ENCODE measurements around the gene CDYL.

The CDYL gene

DNA sequence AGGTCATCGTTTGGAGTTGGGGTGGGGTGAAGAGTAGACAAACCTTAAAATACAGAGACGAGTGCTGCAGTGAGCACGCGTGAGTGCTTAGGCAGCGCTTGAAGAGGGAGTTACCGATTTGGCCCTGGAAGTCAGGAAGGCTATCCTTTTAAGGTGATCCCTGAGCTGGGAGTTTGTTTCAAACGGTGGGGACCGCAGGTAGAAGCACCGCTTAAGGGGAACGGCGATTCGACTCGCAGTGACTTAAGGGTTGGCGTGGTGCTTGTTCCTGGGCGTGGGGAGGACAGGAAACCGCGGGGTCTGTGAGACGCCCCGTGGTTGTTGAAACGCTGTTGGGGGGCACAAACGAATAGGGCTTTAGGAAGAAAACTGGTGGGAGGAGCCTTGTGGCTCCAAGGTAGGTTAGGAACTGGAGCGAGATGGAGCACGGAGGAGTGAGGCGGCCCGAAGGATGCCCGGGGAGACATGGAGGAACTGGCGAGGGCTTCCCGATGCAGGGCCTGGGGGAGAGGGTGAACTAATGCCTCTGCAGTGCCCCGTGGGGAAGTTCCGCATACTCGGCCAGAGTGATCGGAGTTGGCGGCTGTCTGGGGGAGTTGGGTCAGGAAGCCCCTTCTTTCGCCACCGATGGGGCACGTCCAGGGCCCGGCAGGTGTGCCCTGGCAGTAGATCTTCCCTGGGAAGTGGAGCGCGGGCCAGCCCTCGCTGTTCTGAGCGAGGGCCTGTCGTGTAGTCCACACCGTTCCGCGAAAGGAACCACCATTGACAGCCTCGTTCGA lies 1.3 kb upstream of the CDYL start:
- DNase-seq = peak; percentile 57

DNA sequence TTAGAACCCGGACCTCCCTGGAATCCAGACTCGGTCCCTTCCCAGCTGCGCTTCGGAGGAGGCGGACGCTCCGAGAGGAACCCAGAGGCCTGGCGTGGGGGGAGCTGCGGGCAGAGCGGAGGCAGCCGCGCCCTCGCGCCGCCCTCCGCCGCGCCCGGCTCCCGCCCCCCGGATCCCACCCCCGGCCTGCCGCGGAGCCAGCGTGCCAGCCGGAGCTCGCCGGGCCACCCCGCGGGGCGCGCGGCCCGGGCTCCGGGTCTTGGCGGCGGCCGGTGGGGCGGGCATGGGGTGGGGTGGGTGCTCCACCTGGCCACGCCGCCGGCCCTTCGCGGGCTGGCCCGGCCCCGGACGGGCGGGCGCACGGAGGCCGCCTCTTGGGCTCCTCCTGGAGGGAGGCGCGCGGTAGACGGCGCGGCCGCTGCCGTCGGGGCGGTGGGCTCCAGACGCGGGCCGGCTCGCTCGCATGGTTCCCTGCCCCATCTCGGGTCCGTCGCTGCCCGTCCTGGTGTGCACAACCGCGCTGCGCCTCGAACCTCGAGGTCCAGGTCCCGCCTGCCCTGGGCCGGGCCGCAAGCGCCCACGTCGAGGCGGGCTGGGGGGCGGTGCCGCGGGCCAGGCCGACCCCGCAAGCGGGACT lies 592 bp upstream of the CDYL start:
- peak; percentile 57 for DNase-seq

DNA sequence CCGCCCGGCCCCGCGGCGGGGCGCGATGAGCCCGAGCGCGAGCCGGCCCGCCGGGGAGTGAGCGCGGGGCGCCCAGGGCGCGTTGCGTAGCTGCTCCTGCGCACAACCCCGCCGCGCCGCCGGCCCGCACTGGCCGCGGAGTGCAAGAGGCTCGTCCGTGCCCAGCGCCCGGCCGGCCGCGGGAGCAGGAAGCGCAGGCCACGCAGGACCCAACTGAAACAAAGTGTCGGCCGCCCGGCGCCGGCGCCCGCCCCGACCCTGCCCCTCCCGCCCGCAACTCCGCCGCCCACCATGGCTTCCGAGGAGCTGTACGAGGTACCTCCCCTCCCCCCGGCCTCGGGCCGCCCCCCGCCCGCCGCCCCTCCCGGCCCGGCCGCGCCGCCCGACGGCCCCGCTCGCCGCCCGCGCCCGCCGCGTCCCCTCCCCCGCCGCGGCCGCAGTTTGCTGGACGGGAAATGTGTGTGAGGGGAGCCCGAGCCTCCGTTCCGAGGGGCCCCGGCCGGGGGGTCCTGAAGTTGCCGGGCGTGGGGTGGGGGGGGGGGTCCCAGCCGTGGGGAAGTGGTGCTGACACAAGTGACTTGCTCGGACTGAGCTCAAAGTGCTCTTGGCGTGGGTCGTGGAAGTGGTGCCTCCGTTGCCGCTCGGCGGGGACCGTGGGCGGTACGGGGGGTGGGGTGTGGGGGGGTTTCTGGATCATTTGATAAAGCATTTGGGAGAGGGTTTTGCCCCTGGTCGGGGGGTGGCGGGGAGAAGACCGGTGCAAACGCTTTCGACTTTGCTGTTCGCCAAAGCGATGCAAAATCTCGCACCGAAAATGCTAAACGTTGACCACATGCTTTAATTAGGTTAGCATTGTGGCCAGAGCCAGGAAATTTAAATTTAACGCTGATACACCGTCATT lies 539 bp downstream of the CDYL start:
- DNase-seq = no peak

DNA sequence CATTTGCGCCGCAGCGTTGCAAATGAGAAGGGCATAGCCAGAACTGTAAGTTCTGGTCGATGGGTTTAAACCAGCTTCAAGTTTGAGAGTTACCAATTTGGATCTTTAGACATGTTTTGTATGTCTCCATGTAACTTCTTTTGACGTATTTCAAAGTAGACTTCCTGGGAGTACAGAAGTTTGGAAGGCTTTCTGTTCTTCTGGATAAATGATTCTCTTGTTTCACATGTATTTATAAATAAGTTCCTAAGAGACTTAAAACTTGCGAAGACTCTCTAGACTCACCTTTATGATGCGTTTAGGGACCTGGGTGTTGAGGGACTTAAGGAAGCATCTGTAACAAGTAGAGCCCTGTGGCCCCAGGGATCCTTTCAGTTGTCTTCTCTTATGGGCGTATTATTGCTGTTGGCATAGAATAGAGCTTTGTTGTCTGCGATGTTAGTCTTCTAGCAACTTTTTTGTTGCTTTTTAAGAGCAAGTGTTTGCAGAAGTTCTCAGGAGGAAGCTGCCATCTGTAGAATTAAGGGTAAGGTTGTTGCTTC lies 1.3 kb downstream of the CDYL start:
- DNase-seq = peak; percentile 7

DNA sequence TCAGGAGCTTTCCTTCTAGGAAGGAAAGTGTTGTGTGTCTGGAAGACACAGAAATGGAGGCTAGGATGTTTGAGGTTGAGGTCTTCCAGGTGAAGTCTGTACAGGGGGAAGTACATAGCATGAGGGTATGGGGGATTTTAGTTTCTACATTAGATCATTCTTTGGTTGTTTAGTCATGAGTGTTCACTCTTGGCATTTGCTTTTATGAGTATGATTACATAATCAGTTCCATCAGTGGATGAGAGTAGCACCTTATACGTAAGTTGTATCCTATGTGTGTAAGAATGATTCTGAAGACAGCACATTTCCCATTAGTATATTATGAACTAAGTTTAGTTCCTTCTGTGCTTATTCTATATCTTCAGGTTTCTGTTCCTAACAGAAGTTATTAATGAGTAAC lies 1.9 kb downstream of the CDYL start:
- no peak for DNase-seq

DNA sequence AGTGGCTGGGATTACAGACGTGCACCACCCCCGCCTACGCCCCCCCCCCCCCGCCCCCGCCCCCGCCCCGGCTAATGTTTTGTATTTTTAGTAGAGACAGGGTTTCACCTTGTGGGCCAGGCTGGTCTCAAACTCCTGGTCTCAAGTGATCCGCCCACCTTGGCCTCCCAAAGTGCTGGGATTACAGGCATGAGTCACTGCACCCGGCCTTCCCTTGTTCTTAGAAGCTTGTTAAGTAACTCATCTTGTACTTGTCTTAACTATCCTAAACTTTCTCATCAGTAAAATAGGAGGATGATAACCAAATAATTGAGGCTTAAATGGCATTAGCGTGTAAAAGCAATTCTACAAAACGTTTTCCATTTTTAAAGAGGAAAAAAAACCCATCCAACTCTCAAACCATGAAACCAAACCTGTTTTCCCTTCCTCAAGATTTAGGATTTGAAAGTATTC lies 4.2 kb downstream of the CDYL start:
- no peak for DNase-seq

DNA sequence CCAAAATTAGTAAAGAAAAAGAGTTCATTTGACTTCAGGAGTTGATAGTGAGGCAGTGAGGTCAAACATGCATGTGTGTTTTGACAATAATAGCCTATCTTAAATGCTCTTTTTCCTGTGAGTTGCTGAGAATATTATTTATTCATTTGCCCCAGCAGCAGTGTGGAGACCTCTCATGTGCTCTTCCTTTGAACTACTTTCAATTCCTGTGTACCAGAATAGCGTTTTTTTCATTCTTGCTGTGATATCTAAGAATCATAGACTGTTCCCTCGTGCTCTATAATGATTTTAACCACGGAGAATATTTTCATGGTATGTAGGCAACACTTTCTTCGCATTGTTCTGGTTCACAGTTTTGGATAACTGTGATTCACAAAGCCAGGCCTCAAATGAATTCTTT lies 5.2 kb downstream of the CDYL start:
- no peak for DNase-seq

DNA sequence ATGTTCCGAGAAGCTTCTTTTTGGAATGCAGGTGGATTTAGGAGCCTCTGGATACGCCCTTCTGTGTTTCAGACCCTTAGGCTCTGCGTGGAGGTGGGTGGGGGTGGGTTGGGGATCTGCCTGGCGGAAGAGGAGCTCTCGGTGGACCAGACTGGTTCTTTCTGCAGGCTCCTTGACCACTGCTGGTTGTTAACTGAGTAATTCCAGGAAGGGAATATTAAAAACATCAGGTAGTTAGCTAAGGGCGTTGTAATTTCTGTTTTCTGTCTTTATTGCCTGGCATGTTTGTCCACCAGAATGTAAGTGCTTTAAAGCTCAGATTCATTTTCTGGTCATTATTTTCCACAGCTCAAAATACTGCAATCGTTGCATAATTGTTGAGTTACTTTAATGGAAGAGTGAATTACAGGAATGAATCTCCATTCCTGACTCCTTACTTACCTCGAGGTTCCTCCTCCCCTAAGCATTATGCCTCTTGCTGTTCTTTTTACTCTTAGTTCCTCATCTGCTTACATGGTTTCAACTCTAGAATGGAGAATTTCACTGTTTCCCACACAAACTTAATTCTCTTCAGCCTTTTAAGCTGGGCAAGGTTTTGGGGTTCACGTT lies 5.9 kb downstream of the CDYL start:
- no peak for DNase-seq

DNA sequence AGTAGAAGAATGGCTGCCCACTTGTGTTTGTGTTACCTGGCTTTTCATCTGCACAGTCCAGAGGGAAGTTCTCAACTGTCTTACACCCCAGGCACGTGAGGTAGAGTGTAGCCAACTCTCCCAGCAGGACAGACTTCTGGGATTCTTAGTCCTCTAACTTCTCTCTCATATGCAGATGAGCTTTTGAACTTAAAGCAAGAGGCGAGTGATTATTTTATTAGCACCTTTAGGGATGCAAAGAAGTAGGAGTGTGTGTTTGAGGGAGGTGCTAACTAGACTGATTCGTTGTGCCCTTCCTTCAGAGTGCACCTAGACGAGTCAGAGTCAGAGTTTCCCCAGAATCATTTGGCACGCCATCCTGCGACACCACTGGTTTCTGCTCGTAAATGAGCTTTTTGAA lies 10.8 kb downstream of the CDYL start:
- no peak for DNase-seq

DNA sequence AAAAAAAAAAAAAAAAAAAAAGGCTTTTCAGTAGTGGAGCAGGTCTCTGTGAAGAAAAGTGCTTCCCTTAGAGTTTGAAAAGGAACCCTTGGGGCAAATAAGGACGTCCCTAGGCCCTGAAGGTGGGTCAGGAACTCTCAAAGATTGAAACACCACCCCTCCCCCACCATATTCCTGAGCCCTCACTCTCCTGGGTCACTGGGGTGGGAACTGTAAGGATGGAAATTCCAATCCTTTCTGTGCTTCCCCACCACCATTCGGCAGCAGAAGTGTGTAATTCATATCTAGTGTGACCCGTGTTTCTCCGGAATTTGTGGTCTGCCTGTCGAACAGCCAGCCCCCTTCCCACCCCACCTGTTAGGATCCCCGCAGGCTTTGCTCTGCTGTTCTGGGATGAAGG lies 12.3 kb downstream of the CDYL start:
- DNase-seq = no peak

DNA sequence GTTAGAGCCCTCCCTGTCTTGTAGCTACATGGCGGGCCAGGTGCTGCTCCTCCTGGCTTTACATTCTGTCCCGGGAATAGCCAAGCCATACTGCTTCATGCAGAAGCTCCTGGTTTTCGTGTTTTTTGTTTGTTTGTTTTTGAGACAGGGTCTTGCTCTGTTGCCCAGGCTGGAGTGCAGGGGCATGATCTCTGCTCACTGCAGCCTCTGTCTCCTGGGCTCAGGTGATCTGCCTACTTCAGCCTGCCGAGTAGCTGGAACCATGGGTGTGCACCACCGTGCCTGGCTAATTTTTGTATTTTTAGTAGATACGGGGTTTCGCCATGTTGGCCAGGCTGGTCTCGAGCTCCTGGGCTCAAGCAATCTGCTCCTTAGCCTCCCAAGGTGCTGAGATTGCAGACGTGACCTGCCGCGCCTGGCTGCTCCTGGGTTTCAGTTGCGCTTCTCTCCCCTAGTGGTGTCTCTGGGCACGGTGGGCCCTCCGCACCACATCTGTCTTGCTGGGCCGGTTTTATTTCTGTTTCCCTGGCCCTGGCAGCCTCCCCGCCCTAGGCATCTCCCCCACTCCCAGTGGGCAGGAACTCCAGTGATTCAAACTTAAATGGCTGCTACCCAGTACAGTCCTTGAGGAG lies 12.9 kb downstream of the CDYL start:
- no peak for DNase-seq

DNA sequence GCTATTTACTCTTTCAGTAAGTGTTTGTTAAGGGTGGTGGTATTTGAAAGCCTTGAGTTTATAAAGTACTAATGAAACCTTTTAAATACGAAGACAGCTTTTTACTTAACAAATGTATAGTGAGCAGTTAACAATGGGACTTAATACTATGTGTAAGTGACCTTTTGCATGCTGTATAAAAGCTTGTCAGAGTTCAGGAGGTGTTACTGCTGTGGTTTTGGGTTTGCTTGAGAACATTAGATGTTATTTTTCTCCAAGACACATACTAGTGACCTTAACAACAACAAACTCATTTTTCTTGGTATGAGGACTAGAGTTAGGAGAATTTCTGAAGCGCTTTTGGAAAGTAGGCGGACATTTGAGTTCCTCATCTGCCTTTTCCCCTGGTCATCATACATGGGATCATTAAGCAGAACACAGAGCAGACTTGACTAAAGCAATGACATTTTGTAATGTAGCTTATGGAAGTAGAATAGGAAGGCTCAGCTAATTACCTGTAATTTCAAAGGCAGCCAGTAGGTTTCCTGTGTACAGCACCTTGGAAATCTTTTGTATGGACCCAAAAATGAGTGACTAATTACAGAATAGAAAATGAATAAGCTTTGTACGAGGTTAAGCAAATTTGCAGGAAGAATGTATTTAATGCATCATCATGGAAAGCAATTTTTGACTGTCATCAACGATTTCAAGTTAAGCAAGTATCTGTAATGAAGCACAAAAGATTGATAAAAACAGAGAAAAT lies 14.1 kb downstream of the CDYL start:
- DNase-seq = no peak

DNA sequence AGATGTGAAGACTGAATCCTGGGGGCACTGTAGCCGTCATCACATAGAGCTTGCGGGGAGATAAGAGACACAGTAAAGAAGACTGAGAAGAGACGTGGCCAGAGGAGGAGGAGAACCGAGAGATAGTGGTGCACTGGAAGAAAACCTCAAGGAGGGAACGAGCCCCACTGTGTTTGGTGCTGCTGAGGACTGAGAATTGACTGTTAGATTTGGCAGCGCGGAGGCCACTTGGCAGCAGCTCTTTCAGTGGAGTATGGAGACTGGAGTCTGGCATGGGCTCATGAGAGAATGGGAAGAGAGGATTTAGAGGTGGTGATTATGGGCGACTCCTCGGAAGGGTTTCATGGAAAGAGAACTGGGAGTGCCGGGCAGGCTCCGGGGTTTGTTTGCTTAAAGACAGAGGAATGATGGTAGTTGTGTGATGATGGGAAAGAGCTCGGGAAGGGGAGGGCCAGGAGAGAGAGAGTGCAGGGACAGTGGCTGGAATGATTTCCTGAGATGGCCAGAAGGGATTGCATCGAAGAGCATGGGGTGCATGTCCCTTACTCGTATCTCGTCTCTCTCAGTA lies 18.0 kb downstream of the CDYL start:
- DNase-seq = peak; percentile 29

DNA sequence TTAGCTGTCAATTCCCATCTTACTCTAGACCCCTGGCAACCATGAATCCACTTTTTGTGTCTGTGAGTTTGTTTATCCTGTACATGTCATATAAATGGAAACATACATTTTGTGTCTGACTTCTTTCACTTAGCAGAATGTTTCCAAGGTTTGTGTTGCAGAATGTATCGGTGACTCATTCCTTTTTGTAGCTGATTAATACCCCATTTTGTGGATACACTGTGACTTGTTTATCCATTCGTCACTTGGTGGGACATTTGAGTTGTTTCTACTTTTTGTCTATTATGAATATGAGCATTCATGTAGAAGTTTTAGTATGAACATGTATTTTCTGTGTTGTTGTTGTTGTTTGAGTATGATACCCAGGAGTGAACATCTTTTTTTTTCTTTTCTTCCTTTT lies 21.4 kb downstream of the CDYL start:
- DNase-seq = no peak

DNA sequence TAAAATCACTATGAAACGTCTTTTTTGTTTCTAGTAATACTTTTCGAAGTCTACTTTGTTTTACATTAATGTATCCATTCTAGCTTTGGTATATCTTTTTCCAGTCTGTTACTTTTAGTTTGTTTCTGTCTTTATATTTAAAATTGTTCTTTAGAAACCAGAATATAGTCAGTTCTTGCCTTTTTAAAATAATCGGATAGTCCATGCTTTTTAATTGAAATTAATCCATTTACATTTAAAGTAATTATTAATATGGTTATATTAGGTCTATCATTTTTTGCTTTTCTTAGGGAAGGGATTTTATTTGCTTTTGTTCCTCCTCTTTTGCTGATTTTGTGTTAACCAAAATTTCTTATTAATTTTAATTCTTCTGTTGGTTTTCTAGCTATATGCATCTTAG lies 23.7 kb downstream of the CDYL start:
- no peak for DNase-seq

DNA sequence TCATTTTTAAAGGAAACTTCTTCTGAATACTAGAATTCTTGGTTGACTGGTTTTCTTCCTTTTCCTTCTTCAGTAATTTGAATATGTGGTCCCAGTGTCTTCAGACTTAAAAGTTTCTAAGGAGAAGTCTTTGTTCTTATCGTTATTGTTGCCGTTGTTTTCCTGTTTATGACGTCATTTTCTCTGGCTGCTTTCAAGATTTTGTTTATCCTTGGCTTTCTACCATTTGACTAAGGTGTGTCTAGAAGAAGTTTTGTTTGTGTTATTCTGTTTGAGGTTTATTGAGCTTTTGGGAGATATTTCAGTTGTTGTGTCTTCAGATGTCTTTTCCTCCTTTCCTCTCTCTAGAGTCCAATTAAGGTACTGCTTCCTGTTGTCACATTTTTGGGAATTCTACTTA lies 24.5 kb downstream of the CDYL start:
- DNase-seq = no peak

DNA sequence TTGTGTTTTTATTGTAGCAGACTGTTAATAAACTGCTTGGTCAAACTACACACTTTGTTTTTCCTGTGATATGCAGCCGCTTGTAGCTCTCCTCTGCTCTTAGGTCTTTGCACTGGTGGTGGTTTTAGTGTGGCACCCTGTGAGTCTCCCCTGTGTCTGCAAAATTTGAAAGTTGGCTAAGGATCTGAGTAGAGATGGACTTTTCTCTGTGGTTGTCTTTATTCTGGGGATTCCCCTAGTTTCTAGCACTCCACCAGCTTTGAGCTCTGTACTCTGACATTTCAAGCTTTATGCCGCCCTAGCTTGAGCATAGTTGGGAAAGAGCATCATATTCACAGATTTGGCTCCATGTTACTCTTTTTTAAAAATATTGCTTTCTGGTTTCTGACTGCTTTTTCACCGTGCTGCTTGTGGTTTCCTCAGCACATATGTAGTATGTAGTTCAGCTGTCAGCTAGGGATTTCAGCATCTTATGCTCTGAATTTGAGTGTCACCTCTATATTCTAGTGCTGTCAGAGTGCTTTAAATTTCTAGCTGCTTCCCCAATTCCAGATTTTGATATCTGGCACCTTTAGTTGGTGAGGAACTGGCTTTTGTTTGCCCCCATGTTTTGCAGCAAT lies 25.4 kb downstream of the CDYL start:
- DNase-seq = no peak

DNA sequence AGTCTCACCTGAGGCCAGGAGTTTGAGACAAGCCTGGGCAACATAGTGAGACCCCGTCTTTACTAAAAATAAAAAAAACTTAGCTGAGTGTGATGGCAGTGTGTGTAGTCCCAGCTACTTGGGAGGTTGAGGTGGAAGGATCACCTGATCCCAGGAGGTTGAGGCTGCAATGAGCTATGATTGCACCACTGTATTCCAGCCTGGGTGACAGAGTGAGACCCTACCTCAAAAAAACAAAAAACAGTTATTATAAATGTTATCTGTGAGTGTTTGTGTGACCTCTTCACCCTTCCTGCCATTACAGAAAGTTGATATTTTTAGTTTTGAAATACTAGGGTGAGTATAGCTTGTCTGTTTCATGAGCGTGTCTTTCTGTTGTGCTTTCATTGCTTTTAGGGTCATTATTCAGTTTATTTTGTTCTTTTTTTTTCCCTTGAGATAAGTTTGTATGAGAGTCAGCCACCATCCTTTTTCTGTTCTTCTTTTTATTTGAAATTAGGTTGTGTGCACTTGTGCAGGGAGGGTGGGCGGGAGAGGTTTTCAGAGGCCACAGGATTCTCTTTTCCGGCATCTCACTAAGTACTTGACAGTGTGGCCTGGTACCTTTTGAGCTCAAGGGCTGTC lies 26.2 kb downstream of the CDYL start:
- DNase-seq = no peak

DNA sequence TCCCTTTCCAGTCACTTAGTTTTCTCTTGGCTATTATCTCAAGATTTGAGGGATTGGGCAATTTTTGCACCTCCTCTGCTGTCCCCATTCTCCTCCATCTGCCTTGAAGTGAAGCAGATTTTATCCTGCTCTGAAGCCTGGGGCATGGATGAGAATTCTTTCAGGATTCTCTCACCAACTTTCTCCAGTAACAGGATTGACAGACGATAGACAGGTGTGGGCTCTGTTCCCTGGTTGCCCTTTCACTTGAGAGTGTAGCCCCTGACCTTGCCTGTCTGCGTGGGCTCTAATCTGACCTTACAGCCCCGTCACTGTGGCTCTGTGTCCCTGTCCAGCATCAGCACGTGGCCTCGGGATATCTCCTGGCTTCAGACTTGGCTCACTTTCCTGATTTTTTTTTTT lies 27.1 kb downstream of the CDYL start:
- DNase-seq = no peak

DNA sequence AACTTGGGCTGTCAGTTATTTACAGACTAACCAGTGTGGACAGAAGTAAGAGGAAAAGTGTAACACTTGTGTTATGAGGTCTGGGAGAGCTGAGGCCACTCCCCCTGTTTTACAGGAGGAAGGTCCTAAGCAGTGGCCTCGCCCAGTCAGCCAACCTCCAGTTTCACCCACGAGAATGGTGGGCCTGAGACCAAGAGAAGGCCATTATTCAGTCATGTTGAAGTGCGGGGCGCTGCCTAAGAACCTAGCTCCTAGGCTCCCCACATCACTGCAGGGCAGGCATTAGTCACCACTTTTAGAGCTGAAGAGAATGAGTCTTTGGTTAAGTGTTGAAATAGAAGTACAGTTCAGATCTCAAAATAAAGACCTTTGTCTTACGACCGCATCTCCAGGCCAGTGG lies 27.9 kb downstream of the CDYL start:
- DNase-seq = no peak

Measured in NCI-H510A treated with DMSO at 0.1 percent for 48 hours (cell line).